Myocyte (in vitro differentiated cells): ENCODE data around the gene INTS6. TPM values are rescaled to one million over a fixed set of nuclear protein-coding genes. Genes with fewer than 3 reads are reported as not detected.

Experiments used
- DNase-seq: peaks from one replicate; pipeline ENCODE4 v3.0.0-alpha.2; 2012; ENCODE audit warnings: low read depth
- microRNA-seq: library from miRNA; unstranded; fragments of <30 nt; microRNA quantifications from one replicate; pipeline ENCODE4, GENCODE V29; 2016
- total RNA-seq: library from RNA; depleted of rRNA; stranded (reverse); fragments of >200 nt; gene quantifications from 2 replicates; pipeline ENCODE4 v1.2.3, GENCODE V29; 2014

INTS6 gene
- total RNA-seq, 1 donor from 2014 or later = 42.6 TPM

DNA sequence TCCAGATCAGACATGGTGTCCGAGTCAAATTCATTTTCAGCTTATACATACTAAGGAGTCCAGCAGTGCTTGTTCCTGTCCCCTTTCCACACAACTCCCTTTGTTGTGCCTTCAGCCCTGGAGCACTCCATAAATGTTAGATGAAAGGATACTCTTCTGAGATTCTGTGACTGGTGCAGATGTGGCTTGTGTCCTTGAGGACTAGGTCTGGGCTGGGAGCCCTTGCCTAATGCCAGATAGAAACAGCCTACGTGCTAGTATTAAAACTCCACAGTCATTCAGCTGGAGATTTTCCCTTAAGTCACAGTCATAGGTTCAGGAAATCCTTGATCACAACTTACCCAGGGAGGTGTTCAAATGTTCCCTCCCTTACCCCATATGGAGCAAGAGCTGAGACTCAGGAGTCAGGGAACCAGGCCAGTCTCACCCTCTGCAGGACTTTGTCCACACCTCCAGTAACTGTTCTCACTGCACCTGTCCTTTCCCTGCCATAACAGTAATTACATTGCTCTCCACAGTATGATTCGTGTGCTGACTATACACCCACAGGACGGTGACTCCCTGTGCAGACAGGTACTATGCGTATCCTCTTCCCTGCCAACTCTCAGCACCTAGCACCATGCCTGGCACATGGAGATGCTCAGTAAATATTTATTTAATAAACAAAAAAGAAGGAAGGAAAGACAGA is 128.9 kb downstream of the INTS6 start:
- no peak for DNase-seq

DNA sequence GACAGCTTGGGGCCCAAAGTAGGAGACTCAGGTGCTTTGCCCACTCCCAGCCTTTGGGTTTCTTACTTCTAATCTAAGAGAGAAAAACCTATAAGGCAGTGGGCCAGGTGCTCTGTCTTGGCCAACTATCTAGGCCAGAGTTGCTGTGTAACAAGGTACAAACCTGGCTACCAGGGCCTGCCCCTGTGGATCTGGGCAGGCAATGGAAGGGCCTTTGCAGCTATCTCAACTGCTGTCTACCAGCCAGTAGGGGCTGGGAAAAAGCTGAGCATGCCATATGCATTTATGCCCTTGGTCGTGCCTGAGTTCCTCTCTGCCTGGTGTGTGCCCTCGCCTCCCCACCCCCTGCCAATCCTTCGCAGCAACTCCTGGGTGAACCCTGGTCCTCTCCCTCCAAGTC is 130.0 kb downstream of the INTS6 start:
- DNase-seq = no peak

DNA sequence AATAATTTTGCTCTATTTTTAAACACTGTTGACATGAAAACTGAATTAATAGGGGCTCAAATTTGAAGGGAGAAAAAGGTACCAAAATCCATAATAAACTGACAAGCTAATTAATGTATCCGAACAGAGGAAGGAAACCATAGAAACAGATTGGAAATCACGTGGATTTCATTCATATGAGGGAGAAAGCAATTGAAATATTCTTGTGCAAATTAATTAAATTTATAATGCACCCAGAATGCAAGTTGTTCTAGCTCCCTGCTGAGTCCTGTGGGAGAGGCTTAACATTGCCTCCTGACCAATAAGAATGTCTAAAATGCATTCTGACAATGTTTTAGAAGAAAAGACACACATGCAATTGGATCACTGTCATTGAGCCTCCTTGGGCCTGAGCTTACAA is 131.0 kb downstream of the INTS6 start:
- DNase-seq = no peak

DNA sequence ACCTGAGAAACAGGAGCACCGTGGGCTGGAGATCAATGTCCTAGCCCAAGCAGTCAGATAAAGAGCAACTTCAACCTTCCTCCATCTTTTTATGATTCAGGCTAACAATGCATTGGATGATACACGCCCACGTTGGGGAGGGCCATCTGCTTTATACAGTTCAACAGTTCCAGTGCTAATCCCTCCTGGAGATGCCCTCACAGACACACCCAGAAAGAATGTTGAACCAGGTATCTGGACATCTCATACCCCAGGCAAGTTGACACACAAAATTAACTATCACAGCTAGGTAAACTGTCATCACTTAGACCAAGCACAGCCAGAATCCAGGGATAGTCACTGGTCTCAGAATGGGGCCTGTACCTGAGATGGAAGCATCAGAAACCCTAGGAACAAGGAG is 134.0 kb downstream of the INTS6 start:
- no peak for DNase-seq

DNA sequence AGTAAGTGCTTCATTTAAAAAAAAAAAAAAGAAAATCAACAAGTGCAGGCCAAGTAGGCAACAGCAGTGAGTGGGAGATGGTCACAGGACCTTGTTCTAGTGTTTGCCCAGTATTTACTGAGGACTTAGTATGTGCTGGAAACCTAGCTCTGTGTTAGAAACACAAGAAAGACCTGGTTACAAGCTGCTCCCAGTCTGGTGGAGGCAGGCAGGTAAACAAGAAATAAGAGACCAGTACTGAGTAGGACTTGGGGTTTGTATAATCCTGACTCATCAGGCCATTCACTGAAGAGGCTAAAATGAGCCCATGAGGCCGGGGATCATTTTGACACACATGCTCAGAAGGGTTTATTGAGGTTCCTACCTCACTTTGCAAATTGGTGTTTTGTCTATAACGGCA is 134.8 kb downstream of the INTS6 start:
- no peak for DNase-seq

DNA sequence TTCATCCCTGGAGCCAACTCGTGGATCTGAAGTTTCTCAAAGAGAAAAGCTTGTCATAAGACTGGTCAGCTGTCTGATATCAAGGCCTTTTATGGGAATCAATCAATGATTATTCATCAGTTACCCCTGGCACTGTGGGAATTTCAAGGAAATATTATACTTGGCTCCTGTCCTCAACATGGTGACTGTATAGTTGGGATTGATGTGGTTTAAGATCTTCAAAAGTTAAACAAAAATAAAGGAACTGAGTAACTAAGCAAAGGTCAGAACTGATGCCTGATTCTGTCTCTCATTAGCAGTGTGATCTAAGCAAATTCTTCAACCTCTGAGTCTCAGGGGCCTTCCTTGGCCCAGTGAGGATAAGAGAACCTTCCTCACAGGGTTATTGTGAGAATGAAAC is 135.6 kb downstream of the INTS6 start:
- DNase-seq = no peak

DNA sequence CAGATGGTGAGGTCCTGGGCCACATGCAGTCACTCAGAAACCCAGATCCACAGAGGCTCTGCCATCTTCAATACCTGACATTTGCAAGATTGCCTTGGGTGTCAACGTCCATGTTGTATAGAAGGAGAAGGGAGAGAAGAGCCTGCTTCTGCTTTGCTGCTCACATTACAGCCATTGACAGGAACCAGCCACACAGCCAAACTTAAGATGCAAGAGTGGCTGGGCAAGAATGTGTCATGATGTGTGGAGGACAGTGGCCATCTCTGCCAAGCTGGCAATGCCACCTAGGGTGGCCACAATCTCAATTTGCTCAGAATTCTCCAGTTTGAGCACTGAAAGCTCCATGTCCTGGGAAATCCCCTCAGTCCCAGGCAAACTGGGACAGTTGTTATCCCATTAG is 139.2 kb downstream of the INTS6 start:
- no peak for DNase-seq

DNA sequence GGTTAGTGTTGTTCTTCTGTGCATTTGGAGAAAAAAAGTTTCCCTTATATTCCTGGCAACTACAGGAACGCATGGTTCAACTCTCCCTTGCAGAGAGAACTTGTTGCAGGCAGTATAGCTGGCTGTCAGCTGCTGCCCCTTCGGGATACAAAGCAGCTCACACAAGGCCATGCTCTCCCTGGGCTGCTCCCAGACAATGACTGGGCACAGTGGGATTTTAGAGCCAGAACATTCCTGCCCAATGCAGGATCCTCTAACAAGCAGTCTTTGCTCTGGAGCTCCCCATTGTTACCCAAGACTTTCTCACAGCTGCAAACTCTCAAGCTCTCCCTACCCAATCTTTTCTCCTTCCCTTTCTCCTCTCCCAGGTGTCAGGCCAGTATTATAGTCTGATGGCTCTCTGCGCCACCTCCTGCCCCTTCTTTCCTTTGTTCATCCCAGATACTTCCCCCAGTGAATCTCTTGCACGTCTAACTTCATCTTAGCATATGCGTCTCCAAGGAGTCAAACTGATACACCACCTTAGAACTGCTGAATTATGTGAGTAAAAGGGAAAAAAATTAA is 140.8 kb downstream of the INTS6 start:
- no peak for DNase-seq

Small RNA genes lying within 50 kb of the gene (microRNA-seq; reads per million reads assigned to microRNA genes)
- not detected for gene MIR5693

Other genes starting within 250 kb of the INTS6 start
- 0.05 TPM in 1 of 2 replicates, not detected in the other for gene FAM124A, start 230.6 kb downstream of the INTS6 start, total RNA-seq
- gene SERPINE3, start 113.3 kb downstream of the INTS6 start, total RNA-seq = not detected in 2 replicates
- gene WDFY2, start 131.4 kb upstream of the INTS6 start, total RNA-seq = 4.7 and 6.1 TPM in 2 replicates